GM08714 (cell line): Measurements from ENCODE around the gene PTH.
A peak's percentile ranks its signal among the peaks of the same experiment; 100 is the strongest.

Source experiments
- H3K4me3 ChIP-seq: fragments of 200-500 bp; sonication (Bioruptor generic); 2 replicates; pipeline ENCODE4 v1.5.1; 2014; ENCODE audit warnings: mild to moderate bottlenecking, low read length, inconsistent platforms
- ZNF274 ChIP-seq: IDR thresholded peaks from 2 replicates; pipeline ENCODE4 v1.6.1; 2012; ENCODE audit warnings: mild to moderate bottlenecking, low read depth, low read length

The PTH gene

GRCh38 chr11:13495929-13496328 lies at the start of gene PTH:
Gene PTH (minus strand): TSS chr11:13495997. CDS start chr11:13492855, 3,142 bp downstream.
- no peak for TF ChIP-seq ZNF274
- no peak within 1 kb of the TSS for H3K4me3 ChIP-seq

GRCh38 chr11:13538044-13538443 lies 42.2 kb upstream of the PTH start:
- no peak for TF ChIP-seq ZNF274
- H3K4me3 ChIP-seq, result no peak overlapping the region

GRCh38 chr11:13535819-13536218 lies 40.0 kb upstream of the PTH start:
- no peak for TF ChIP-seq ZNF274
- H3K4me3 ChIP-seq, result no peak overlapping the region

DNA sequence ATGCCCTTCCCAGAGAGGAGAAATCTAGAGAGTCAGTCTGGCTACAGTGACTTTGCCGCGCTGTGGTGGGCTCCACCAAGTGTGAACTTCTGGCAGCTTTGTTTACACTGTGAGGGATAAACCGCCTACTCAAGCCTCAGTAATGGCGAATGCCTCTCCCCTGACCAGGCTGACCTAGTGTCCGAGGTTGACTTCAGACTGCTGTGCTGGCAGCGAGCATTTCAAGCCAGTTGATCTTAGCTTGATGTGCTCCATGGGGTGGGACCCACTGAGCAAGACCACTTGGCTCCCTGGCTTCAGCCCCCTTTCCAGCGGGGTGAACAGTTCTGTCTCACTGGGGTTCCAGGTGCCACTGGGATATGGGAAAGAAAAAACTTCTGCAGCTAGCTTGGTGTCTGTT lies 38.6 kb upstream of the PTH start:
- no peak for TF ChIP-seq ZNF274
- no peak overlapping the region for H3K4me3 ChIP-seq

- no peak for TF ChIP-seq ZNF274
- no peak overlapping the region for H3K4me3 ChIP-seq
Measured at GRCh38 chr11:13525257-13525656, 29.5 kb upstream of the PTH start.

GRCh38 chr11:13503393-13503792 lies 7.6 kb upstream of the PTH start:
- no peak for TF ChIP-seq ZNF274
- H3K4me3 ChIP-seq, result no peak overlapping the region

- H3K4me3 ChIP-seq, result no peak overlapping the region
- TF ChIP-seq ZNF274, result no peak
Measured at GRCh38 chr11:13502492-13502891, 6.7 kb upstream of the PTH start.

DNA sequence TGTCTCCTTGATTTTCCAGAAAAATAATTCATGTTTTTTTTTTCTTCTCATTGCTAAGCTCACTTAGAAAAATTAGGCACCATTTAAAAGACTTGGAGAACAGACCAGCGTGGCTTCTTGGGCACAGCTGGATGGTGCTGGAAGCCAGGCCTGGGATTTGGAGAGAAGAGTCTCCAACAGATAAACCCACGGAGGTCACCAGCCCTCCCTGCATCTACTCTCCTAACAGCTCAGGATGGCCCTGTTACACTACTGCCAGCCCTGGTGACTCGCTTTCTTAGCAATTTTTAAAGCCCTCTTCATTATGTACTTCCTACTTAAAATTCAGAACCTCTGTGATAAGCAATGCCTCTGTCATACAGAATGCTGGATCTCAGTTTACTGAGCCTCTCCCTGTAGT lies 1.7 kb downstream of the PTH start:
- TF ChIP-seq ZNF274, result no peak
- H3K4me3 ChIP-seq, result no peak overlapping the region

- H3K4me3 ChIP-seq, result peak overlapping the region; percentile 36; the same call in 1 of the 2 replicates
- TF ChIP-seq ZNF274, result no peak
Measured at GRCh38 chr11:13487661-13488030, 8.2 kb downstream of the PTH start.

- peak overlapping the region; percentile 36; the same call in 1 of the 2 replicates for H3K4me3 ChIP-seq
- no peak for TF ChIP-seq ZNF274
Measured at GRCh38 chr11:13486926-13487660, 8.7 kb downstream of the PTH start.

DNA sequence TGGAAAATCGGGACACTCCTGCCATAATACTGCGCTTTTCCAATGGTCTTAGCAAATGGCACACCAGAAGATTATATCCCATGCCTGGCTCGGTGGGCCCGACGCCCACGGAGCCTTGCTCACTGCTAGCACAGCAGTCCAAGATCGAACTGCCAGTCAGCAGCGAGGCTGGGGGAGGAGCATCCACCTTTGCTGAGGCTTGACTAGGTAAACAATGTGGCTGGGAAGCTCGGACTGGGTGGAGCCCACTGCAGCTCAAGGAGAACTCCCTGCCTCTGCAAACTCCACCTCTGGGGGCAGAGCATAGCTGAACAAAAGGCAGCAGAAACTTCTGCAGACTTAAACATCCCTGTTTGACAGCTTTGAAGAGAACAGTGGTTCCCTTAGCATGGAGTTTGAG lies 15.6 kb downstream of the PTH start:
- no peak overlapping the region for H3K4me3 ChIP-seq
- TF ChIP-seq ZNF274, result no peak

DNA sequence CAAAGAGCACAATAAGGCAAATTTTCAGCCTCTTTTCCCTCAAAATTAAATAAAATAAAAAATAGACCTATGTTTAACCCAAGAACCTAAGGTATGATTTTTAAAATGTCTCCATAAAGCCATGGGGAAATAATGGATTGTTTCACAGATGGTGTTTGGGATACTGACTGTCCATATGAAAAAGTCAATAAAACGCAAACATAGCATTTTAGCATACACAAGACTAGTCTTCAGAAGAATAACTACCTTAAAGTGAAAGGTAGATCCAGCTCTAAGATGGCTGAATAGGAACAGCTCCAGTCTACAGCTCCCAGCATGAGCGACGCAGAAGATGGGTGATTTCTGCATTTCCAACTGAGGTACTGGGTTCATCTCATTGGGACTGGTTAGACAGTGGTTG lies 16.1 kb downstream of the PTH start:
- TF ChIP-seq ZNF274, result no peak
- H3K4me3 ChIP-seq, result no peak overlapping the region

DNA sequence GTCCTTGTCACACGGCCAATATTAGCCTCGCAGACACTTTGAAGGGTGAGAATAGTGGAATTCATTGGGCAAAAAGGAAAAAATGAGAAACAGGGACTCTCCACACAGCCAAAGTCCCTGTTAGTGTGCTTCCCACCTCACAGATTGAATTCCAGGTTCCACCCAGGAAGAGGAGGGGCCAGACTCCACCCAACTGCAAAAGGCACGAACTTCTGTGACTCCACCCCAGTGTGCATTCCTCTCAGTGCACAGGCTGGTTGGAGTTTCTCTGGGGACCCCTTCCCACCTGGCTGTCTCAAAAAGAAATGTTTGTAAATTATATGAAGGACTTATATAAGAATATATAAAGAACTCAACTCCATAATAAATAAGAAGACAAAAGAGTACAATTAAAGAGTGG lies 20.7 kb downstream of the PTH start:
- no peak overlapping the region for H3K4me3 ChIP-seq
- no peak for TF ChIP-seq ZNF274

DNA sequence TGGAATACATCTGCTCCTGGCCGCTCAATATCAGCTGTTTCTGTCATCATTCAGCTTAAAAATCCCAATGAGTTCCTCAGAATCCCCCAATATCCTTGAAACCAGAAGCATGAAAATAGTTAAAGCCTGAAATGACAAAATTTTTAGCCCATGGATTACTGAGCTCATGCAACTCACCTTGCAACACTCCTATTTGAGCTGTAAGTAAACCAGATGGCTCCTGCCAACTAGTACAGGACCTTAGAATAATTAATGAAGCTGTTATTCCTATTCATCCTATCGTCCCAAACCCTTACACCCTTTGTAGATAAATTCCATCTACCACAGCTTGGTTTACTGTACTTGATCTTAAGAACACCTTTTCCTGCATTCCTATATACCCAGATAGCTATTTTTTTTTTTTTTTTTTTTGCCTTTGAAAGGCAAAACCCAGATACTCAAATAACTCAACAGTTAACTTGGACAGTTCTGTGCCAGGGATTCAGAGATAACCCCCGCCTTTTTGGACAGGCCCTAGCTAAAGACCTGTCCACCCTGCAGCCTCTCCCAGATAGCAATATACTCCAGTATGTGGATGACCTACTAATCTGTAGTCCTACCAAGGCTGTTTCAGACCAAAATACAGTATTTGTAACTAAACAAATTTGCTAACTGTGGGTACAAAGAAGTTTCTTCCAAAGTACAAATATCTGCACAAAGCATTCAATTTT lies 22.6 kb downstream of the PTH start:
- TF ChIP-seq ZNF274, result no peak
- H3K4me3 ChIP-seq, result no peak overlapping the region

- no peak for TF ChIP-seq ZNF274
- no peak overlapping the region for H3K4me3 ChIP-seq
Measured at GRCh38 chr11:13468750-13469149, 27.0 kb downstream of the PTH start.
